Suprapubic skin (tissue), 4 donors: Measurements from ENCODE around the gene BMPR1B.

Experiments used
- CTCF ChIP-seq, 2 donors: fragments of 200-600 bp in 1 of 2; fragments of 450-650 bp in 1 of 2; sonication (generic) in 1 of 2; IDR thresholded peaks; one replicate each; pipeline ENCODE4 v1.5.1; 2016 to 2019; ENCODE audit warnings: antibody characterized with exemption in 2 of 2, mild to moderate bottlenecking in 1 of 2, moderate library complexity in 1 of 2
- EP300 ChIP-seq: sonication (generic); formaldehyde crosslinking; IDR thresholded peaks from one replicate; pipeline ENCODE4 v1.6.1; 2017; ENCODE audit warnings: antibody characterized with exemption
- POLR2A ChIP-seq, 2 donors: fragments of 450-650 bp; IDR thresholded peaks; one replicate each; pipeline ENCODE4 v1.6.1; 2017; ENCODE audit warnings: antibody characterized with exemption in 2 of 2, mild to moderate bottlenecking in 2 of 2, moderate library complexity in 2 of 2
- POLR2AphosphoS5 ChIP-seq, 3 donors: sonication (generic); formaldehyde crosslinking; IDR thresholded peaks; one replicate each; pipeline ENCODE4 v1.6.1; 2017; ENCODE audit warnings: antibody characterized with exemption in 3 of 3

GRCh38 chr4:95106408-95106928 is 348.7 kb downstream of the BMPR1B start:
- TF ChIP-seq POLR2A (IDR thresholded peaks at IDR 0.05) (no peak), CTCF (IDR thresholded peaks at IDR 0.05) (no peak), POLR2AphosphoS5 (IDR thresholded peaks at IDR 0.05) (no peak), EP300 (no peak)
